Globus pallidus (tissue), 1 donor: ENCODE results near the gene FAM13A.

Experiments used
- DNase-seq: peaks from one replicate; pipeline ENCODE4 v3.0.0-alpha.2; 2015; ENCODE audit warnings: low spot score

FAM13A gene

DNA sequence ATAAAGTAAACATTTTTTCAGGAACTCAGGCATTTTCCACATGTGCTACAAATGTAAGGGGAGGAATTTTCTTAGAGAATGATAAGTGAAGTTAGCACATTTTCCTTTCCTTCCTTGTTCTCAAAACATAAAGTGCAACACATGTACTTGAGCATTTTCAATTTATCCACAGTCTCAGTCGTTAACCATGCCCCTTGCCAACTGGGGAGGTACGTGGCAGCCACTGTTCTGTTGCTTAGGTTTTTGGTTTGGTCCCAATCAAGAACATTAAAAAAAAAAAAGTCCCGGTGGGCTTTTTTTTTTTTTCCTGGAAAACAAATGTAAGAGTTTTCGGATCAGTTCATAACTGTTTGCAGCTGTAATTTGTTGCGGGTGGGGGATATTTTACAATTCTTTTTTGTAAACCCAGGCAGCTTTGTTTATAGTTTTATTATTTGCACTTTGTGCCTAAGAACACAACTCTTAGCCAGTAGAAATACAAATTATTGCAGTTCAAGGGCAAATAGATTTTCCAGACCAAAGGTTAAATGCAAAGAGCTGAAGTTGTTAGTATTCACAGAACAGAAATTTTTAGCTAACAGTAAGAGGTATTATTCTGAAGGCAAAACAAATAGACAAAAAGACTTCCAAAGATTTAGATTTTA is 247.3 kb downstream of the FAM13A start:
- no peak for DNase-seq

DNA sequence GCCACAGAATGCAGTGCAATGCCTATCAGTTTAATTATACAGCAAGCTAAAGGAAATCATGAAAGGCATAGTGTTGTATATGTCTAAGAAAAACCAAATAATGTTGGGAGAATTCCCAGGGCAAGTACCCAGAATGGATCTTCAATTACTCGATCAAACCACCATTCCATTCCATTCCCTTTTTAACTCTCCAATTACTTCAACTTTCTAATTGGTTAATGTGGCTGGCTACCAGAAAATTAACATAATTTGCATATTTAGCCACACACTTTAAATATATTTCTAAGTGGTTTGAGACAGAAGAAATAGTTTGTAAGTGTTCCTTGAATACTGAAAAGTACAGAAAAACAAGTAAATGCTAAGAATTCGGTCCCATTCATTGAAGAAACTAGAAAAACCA is 247.9 kb downstream of the FAM13A start:
- DNase-seq: no peak

DNA sequence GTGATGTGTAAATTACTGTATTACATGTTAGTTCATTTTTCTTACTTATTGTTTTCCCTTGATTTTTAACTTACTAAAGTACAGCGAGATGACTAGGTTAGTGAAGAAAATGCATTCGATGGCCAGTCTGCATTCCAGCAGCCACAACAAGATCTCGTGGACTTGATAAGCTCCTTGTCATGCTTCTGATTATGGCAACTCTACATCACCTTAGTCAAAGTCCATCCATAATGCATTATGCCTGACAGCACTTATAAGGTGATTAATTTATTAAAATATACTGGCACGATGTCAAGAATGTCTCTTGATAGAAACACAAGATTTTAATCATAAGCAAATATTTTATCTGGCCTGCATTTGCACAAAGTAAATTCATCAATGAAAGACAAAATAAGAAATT is 249.5 kb downstream of the FAM13A start:
- DNase-seq: no peak

DNA sequence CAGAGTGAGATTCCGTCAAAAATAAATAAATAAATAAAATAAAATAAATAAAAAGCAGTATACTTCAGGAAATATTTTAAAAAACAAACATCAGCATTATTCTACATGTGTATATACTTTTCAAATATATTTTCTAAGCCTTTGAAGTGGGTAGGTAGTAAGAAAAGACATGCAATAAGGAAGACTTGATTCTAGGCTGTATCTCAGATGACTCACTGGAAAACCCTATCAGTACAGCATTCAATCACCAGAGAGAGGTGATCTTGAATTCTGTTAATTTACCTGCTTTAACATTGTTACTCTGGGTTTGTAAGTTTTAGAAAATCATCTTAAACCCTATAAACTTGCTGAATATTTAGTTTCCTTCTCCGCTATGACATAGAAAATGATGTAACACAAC is 252.8 kb downstream of the FAM13A start:
- DNase-seq: no peak

DNA sequence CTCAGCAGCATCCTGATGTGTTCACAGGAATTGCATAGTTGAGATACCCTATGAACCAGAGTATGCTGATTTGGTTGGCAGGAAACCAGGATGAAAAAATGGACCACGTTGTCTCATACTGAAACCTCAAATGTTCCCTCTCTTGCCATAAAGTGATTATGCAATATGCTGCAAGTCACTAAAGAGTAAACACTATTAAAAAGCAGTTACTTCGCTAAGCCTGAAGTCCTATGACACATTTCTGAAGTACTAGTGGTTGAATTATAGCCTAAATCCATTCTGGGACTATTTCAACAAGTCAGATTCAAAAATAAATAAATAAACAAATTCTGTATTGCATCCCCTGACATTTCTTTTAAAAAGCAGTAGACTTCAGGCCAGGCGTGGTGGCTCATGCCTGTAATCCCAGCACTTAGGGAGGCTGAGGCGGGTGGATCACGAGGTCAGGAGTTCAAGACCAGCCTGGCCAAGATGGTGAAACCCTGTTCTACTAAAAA is 253.3 kb downstream of the FAM13A start:
- DNase-seq: peak; percentile 60

DNA sequence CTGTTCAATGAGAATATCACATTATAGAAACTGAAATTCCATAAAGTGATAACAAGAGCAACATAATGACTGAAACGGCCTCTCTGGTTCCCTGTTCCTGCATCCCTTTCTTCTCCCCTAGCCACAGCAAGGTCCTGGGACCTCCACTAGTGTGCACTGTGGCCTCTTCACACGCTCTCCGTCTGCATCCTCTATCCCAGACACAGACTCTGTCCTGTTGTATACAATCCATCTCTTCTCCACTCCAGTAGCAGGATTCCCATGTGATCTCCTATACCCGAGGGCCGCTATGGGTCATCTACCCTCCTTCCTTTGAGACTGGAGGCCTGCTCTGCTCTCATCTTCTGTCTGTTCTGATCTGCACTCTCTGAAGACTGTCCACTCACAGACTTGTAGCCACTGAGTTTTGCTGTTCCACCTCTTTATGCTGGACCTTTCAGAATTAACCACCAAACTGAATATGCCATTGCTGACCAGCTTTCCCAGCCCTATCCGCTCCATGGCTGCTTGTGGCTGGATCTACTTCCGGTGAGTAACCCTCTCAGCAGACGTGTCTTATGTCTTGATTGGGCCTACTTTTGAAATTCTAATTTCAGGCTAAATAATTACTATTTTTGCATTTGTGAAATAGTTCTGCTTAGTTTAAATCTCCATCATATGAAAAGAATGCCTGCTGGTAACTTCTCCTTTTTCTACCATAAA is 254.2 kb downstream of the FAM13A start:
- DNase-seq: no peak

DNA sequence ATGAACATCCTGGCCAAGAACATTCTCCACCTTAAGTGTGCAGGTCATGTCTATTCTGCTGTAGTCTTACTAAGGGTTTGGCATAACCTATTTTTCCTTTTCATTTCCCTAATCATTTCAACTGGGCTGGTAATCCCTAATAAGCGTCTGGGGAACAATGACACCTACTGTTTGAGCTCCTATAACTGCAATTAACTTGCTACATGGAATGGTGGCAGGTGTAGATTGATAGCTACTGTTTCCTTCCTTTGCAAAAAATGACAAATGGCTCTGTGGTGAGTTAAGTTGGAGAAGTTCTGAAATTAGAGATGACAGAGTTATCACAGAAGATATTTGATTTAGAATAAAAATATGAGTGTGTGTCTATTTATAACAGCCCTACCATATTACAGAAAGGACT is 254.8 kb downstream of the FAM13A start:
- DNase-seq: no peak

DNA sequence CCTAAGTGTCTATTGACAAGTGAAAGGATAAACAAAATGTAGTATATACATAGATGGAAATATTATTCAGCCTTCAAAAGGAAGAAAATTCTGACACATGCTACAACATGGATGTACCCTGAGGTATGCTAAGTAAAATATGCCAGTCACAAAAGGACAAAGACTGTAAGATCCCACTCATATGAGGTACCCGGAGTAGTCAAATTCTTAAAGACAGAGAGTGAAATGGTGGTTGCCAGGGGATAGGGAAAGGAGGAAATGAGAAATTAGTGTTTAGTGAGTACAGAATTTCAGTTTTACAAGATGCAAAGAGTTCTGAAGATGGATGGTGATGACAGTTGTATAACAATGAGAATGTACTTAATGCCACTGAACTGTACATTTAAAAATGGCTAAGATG is 257.1 kb downstream of the FAM13A start:
- DNase-seq: no peak

DNA sequence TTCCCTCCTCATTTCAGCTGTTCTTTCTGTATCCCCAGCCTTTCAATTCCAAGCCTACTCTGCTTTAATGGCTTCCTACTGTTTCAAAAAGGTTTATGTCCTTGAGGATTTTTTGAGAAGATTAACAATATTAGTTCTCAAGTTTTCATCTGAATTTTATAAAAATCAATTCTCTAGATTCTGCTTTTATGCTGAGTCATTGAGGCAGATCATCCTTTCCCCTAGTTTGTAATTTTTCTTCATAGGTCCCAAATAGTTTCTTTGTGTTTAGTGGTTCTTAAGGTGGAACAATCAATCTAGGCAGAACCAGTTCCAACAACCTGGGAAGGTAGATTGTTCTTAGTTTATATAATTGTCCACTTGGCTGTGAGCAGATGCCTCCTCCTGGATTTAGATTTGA is 259.3 kb downstream of the FAM13A start:
- no peak for DNase-seq

DNA sequence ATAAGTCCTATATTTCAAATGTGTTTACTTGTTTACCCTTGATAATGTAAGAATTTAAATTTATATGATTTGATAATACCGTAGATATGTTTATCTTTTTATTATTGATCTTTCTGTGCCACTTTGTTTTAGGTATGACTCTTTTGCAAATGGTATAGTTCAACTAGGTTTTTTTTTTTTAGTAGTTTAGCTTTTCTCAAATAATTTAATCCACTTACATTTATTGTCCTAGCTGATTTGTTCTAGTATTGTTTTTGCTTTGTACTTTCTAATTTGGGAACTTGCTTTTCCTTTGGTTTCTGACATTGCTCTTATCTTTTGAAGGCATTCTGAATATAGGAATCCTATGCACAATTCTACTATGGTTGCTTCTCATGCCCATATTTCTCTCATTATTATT is 260.4 kb downstream of the FAM13A start:
- DNase-seq: no peak

DNA sequence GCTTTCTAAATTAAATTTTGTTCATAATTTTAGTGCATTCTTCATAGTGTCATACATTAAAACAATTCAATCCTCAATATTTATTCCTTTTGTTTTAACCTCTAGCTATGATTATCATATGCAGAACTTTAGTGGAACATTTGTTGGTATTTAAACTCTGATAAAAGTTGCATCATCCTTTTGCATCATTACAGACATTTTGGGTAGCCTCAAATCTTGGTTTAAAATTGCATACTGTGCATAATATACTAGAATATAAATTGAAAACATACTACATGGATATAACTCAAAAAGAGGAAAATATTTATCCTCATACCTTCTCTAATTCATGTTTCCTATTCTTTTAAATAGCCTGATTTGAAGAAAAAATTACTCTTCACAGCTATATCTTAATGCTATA is 262.0 kb downstream of the FAM13A start:
- no peak for DNase-seq

DNA sequence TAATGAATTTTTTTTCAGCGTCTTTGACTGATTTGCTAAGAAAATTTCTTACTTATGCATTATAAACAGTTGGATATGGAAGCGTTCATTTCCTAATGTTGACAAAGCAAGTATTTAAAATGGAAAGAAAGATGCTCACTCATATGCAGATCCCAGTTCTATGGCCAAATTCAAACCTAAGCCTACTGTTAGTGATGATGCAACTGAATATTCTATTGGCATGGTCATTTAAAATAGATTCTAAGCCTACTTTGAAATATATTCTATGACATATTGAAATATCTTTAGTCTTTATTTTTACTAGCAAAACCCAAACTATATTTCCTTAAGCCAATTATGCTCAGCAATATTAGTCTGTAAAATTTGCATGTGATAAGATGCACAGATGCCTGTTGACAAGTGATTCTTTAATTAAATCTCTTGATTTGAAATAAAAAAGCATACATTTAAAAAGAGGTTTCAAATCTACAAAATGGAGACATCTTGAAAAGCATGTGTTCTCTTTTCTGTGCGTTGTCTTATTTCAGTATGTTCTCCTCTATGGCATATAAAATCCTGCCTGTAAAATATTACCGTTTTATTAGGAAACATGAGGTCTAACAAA is 262.8 kb downstream of the FAM13A start:
- DNase-seq: no peak

DNA sequence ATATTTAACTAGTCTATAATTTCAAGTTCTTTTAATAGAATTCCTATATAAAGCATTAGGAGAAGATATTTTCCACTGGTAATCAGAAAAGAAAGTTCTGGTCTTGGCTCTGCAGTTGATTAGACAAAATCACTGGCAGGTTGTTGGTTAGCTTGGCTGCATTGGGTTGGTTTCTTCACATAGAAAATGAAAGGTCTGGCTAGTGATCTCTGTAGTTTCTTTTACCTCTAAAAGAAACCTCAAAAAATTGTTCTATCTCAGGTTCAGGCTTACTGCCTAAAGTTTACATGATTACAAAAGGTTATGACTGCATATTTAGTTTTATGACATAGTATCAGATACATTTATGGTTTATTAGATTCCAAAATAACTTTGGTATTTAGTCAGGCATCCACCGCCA is 263.5 kb downstream of the FAM13A start:
- no peak for DNase-seq

DNA sequence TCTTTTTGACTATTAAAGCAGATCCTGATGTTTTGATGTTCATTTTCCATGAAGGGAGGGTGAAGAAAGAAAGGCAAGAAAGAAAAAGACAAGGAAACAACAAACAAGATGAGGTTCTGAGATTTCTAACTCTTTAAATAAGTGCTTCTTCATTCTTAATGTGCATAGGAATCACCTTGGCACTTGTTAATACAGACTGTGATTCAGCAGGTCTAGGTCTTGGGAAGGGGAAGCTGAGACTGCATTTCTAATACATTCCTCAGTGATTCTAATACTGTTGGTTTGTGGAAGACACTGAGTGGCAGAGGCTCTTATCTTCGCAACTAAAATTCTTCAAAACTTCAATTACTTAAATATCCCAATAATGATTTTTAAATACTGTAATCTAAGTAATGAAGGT is 264.2 kb downstream of the FAM13A start:
- DNase-seq: no peak

DNA sequence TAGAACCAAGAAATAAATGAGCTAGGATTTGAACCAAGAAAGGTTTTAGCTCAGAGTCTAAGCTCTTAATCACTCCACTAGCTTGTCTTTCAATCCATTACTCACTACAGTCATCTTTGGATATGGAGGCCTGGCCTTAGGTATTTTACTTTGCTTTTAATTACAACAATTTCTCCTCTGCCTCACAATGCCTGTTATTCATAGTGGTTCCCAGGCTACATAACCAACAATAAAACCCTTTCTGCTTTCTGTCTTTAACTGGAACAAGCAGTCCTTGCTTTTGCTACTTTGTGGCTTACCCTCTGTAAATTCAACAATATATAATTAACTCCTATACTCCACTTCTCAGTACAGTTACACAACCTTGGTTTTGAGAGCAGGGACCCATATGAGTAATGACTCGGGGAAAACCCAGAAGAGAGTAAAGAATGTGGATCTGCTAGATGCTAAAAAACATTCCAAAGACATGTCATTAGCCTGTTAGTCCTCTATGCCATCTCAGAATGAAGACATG is 264.7 kb downstream of the FAM13A start:
- DNase-seq: no peak

DNA sequence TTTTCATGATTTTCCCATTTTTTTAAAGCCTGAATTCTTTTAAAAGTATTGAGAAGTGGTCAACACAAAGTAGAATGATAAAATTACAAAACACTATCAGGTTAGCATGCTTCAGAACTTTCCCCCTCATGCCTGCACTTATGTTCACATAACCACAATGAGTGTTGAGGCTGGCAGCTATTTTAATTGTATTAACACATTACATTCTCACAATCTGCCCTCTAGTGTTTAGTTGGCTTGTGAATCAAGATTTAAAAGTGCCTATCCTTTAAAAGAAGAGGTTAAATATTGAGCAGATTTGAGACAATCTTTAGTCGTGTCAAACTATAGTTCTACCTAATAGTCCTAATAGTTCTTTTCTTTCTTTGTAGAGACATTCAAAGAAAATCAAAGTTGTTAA is 265.7 kb downstream of the FAM13A start:
- DNase-seq: no peak

DNA sequence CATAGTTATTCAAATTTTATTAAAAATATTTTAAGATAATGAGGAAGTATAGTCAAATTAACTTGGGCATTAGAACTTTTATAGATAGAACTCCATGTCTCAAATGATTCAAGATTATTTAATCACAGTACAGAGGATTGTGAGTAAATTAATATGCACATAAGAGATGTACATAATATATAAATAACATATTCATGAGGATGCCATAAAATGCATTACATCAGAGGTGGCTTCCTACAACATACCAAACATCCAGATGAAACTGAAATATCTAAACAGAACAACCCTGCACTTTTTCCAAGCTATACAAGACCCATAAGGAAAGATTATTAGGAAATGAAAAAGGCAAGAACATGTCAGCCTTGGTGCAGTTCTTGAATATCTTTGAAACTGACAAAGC is 268.1 kb downstream of the FAM13A start:
- no peak for DNase-seq

DNA sequence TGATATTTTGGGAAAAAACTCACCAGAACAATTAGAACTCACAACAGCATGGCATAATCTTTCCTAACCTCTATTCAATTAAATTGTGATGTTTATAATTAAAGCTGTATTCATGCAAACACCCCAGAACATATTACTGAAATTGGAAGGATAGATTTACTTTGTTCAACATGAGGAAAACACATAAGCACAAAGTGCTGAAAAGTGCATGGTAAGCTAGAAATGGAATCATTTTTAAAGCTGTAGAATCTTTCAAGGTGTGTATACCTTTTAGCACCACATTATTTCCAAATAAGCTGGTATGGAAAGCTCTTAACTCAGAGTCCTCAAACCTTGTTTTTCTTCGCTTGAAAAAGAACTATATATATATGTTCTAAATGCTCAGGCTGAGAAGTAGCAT is 268.6 kb downstream of the FAM13A start:
- DNase-seq: no peak

DNA sequence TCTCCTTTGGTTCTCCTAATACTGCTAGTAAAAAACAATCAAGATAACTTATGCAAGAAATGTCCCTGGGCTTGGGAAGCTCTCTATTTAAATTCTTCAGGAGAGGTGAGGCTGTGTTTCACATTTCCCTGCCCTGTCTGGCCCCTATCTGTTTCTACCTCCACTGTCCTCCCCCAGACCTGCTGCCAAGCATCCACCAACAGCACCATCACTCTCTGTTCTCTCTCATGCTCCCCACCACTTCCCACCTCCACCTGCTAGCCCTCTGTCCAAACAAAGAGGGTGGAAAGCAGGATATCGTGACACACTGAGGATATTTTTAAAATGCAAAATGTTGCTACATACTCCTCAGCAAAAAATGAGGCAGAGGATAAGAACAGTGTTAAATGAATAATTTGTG is 271.0 kb downstream of the FAM13A start:
- no peak for DNase-seq

DNA sequence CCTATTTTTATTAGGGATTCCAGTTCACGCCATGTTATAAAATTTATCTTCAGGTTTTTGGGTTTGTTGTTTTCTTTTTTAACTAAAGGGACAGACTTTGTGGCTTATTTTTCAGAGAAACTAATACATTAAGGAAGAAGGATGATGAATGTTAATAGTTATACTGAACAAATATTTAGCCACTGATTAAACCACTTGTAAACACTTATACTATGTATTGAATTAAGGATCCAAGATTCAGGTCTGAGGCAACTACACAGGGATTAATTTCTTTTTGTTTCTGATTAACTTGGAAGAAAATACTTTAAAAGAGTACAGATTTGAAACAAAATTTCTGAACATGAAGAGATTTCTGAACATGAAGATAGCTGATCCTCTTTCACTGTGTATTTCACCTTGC is 276.6 kb downstream of the FAM13A start:
- no peak for DNase-seq

DNA sequence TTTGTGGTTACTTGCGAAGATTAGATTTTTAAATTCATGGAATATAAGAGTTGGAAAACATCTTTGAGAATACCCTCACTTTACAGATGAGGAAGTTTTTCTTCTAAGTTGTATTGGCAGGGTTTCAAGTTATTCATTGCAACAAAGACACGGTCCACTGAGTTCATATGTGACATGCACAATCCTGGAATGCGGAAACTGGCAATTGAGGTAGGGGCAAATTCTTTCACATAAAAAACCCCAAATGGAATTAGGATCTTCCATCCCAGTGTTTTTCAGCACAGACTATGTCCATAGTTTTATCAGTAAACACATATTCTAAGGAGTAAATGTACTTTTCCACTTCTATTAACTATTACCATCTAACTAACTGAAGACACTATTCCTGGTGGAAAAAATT is 277.6 kb downstream of the FAM13A start:
- DNase-seq: no peak

DNA sequence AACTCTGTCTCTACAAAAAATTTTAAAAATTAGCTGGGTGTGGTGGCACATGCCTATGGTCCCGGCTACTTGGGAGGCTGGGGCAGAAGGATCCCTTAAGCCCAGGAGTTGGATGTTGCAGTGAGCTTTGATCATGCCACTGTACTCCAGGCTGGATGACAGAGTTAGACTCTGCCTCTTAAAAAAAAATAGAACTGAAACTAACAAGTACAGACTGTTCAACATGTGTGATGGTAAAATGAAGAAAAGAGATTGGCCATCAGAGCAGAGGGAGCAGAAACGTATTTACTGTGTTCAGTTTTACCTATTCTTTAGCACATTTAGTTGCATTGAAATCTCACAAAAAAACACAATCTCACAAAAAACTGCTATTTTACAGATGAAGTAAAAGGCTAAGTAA is 281.5 kb downstream of the FAM13A start:
- DNase-seq: no peak

DNA sequence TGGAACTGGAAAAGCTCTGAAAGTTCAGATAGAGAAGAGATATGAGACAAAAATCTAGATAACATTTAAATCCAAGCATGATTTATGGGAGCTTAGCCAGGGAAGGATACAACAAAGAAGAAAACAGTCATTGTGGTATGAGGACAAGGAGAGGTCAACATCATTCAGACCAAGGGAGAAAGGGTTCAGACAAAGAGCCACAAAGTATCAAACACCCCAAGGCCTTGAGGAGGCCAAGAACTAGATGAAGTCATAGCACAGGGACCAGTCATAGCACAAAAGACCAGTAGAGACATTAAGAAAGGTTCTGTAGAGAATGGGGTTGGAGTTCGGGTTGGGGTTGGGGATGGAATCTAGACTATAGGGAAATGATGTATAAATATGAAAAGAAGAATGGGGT is 282.0 kb downstream of the FAM13A start:
- DNase-seq: no peak
